Tibial artery (tissue), 4 donors: ENCODE results near the gene SIL1.

Source experiments
- DNase-seq, 2 donors: peaks; one replicate each; pipeline ENCODE4 v3.0.0-alpha.2; 2019
- H3K27ac ChIP-seq, 2 donors: fragments of 200-600 bp; sonication (generic) in 1 of 2; 1 replicate in 1 of 2; 2 replicates in 1 of 2; pipeline ENCODE4 v1.5.1; 2018 to 2019; ENCODE audit warnings: mild to moderate bottlenecking in 1 of 2
- H3K27me3 ChIP-seq, 2 donors: fragments of 200-600 bp; sonication (generic) in 1 of 2; one replicate each; pipeline versions ENCODE4 v1.5.1 to v1.6.0; 2016 to 2019
- H3K36me3 ChIP-seq, 3 donors: fragments of 200-600 bp; sonication (generic) in 2 of 3; one replicate each; pipeline ENCODE4 v1.5.1; 2016 to 2019; ENCODE audit warnings: mild to moderate bottlenecking in 2 of 3
- H3K4me1 ChIP-seq, 4 donors: fragments of 200-600 bp; sonication (generic) in 2 of 4; 1 replicate in 3 of 4; 2 replicates in 1 of 4; pipeline ENCODE4 v1.5.1; 2016 to 2019
- H3K4me3 ChIP-seq, 2 donors: fragments of 200-600 bp; sonication (generic) in 1 of 2; 1 replicate in 1 of 2; 2 replicates in 1 of 2; pipeline ENCODE4 v1.5.1; 2018 to 2019; ENCODE audit warnings: mild to moderate bottlenecking in 2 of 2
- H3K9me3 ChIP-seq, 3 donors: fragments of 200-600 bp; sonication (generic) in 1 of 3; one replicate each; pipeline ENCODE4 v1.5.1; 2016 to 2019
- intact Hi-C: fragments of 100-400 bp; cut with DNase I; formaldehyde crosslinking; loops from one replicate; pipeline ENCODE4 v1.15.0; 2023; ENCODE audit warnings: low total_unique reads
- TF ChIP-seq, protein P1 (sequence below), 2 experiments: fragments of 200-600 bp in 1 of 2; fragments of 450-650 bp in 1 of 2; IDR thresholded peaks; one replicate each; pipeline ENCODE4 v1.5.1; 2017 to 2019; ENCODE audit warnings: antibody characterized with exemption in 2 of 2, mild to moderate bottlenecking in 1 of 2, moderate library complexity in 1 of 2

Gene SIL1

DNA sequence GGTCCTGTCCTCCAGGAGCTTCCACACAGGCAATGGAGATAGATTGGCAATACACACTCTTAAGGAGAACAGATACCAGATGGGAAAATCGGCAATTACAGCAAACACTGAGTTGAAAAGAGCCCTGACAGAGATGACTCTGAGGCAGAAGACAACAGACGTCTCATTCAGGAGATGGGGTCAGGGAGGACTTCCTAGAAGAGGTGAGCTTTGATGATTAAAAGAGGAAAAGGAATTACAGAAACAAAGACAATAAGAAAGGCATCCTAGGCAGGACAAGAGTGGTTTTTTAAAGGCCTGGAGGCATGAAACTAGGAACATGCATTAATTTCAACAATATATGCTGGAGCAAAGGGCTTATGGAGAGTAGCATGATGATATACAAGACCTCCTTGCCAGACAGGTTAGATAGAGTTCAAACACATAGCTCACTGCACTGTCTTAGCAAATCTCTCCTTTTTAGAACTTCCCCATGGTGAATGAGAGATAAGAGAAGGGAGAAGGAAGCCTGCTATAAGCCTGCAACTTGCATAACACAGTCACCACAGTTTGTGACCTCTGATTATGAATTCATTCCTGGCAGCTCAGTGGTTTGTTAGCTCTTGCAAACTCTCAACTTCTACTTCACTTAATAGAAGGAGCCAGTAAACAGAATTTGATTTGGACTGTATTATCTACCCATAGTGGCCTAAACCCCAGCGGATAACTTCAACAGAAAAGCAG, 48.5 kb downstream of the SIL1 start:
- TF ChIP-seq, protein P1, sequence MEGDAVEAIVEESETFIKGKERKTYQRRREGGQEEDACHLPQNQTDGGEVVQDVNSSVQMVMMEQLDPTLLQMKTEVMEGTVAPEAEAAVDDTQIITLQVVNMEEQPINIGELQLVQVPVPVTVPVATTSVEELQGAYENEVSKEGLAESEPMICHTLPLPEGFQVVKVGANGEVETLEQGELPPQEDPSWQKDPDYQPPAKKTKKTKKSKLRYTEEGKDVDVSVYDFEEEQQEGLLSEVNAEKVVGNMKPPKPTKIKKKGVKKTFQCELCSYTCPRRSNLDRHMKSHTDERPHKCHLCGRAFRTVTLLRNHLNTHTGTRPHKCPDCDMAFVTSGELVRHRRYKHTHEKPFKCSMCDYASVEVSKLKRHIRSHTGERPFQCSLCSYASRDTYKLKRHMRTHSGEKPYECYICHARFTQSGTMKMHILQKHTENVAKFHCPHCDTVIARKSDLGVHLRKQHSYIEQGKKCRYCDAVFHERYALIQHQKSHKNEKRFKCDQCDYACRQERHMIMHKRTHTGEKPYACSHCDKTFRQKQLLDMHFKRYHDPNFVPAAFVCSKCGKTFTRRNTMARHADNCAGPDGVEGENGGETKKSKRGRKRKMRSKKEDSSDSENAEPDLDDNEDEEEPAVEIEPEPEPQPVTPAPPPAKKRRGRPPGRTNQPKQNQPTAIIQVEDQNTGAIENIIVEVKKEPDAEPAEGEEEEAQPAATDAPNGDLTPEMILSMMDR (IDR thresholded peaks at IDR 0.05) = no peak
- H3K9me3 ChIP-seq = no peaks in the 10 kb centered on the region
- no peaks in the 10 kb centered on the region for H3K36me3 ChIP-seq
- H3K27ac ChIP-seq = peak overlapping the region; percentile 3 to 8
- H3K27me3 ChIP-seq = no peaks in the 10 kb centered on the region
- H3K4me1 ChIP-seq = peaks cover 0 to 54% (median 41%) of the 10 kb centered on the region in 4 donors
- intact Hi-C loops = no loop called here
- no peak overlapping the region for H3K4me3 ChIP-seq
- no peak for DNase-seq

DNA sequence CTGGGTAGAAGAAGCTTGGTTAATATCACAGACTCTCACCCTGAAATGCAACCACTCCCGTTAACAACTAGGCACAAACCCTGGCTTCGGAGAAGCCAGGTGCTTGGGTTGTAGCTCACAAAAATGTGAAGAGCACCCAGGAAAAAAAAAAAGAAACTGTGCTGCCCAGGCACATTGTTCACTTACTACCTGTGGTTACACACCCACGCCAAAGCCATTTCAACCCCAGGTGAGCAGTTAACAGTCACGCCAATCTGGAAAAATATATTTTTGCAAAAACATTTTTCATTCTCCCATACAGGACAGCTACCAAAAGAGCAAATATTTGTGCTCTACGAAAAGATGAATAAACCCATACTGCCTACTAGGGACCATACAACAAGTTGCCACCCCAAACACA, 49.2 kb downstream of the SIL1 start:
- H3K36me3 ChIP-seq = no peaks in the 10 kb centered on the region
- H3K27me3 ChIP-seq = no peaks in the 10 kb centered on the region
- H3K27ac ChIP-seq = peak overlapping the region; percentile 55 to 56
- TF ChIP-seq, protein P1 (IDR thresholded peaks at IDR 0.05) = no peak
- peaks cover 0 to 54% (median 41%) of the 10 kb centered on the region in 4 donors for H3K4me1 ChIP-seq
- no peak overlapping the region for H3K4me3 ChIP-seq
- H3K9me3 ChIP-seq = no peaks in the 10 kb centered on the region
- intact Hi-C loops = no loop called here
- DNase-seq = no peak

DNA sequence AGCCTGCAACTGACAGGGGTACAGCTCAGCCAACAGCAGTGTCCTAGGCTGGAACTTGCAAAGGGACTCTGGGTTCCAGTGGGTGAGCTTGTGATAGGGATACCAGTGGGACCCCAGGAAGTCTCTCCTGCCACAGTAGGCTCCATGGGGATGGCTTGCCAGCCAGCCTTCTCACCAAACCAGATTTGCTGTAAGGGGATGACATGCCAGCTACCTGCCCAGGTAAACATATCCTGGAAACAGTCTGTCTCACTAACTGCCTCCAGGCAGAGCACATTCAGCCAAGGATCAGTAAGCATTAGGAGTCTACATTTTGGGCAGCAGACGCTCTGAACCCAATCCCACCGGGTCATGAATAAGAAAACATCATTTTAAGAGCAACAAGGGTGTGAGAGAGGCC, 49.9 kb downstream of the SIL1 start:
- no peaks in the 10 kb centered on the region for H3K9me3 ChIP-seq
- intact Hi-C loops = no loop called here
- DNase-seq = no peak

DNA sequence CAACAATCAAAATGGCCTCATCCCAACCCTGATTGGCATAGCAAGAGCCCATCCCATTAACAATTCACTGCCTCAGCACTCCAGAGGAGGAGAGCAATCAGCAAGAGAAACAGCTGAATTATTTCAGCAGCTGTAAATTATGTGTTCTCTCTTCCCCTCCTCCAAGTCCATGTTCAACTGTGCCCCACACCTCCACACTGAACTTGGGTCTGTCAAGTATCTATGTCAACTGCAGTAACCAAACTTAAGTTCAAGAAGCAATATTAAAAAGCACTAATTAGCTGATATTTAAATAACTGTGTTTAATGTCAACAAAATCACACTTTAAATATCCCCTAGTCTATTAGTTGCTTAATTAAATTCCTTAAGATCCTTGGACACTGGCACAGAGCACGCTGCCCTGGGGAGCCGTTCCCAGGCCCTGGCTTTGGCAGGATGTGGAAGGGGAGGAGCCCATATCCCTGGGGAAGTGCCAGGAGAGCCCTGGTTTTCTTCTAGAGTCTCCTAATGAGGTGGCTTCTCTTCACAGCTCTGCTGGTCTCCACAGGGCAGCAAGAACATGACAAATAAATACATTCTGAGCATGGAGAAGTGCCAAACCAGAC, 50.6 kb downstream of the SIL1 start:
- Histone ChIP-seq H3K4me3 (no peak overlapping the region), H3K4me1 (peaks cover 0 to 55% (median 43%) of the 10 kb centered on the region in 4 donors), H3K27ac (peak overlapping the region; percentile 55 to 56), H3K27me3 (no peaks in the 10 kb centered on the region), H3K36me3 (no peaks in the 10 kb centered on the region), H3K9me3 (no peaks in the 10 kb centered on the region)
- intact Hi-C loops = no loop called here
- DNase-seq = peak; percentile 55 to 91
- TF ChIP-seq, protein P1 (IDR thresholded peaks at IDR 0.05) = no peak

More for the DNA sequence above, 49.9 kb downstream of the SIL1 start:
- Histone ChIP-seq H3K4me3 (no peak overlapping the region), H3K27me3 (no peaks in the 10 kb centered on the region), H3K36me3 (no peaks in the 10 kb centered on the region), H3K27ac (peak overlapping the region; percentile 55 to 56), H3K4me1 (peaks cover 0 to 54% (median 41%) of the 10 kb centered on the region in 4 donors)
- TF ChIP-seq, protein P1 (IDR thresholded peaks at IDR 0.05) = no peak

DNA sequence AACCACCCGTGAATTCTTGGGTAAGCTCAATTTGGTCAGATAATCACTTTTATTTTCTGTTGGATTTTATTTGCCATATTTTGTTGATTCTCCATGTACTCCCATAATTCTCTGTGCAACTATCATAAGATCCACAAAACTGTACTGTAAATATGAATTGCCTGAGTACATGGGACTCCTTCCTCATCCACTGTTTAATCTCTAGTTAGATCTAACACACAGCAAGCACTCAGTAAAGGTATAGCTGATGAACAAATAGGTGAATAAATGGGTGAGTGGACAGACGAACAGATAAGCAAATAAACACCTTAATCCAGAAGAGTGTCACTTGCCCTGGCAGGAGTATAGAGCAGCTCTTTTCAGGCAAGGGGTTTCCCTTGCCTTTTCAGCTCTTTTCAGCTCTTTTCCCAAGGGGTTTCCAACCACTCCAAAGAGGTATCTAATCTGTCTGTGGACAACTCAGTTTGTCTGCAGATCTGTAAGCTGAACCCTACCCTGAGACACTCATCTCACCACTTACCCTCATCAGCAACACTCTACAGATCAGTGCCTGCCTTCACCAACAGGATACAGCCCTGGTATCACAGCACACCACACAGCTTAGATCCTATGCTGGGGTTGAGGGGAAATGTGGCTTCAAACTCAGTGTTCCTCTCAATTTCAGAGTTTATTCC, 51.2 kb downstream of the SIL1 start:
- intact Hi-C loops = no loop called here
- H3K9me3 ChIP-seq = no peaks in the 10 kb centered on the region
- no peak overlapping the region for H3K4me3 ChIP-seq
- TF ChIP-seq, protein P1 (IDR thresholded peaks at IDR 0.05) = no peak
- H3K4me1 ChIP-seq = peaks cover 0 to 61% (median 48%) of the 10 kb centered on the region in 4 donors
- no peaks in the 10 kb centered on the region for H3K27me3 ChIP-seq
- peak overlapping the region; percentile 55 to 56 for H3K27ac ChIP-seq
- no peak for DNase-seq
- H3K36me3 ChIP-seq = no peaks in the 10 kb centered on the region
